A549 treated with CORT108297 at 1 μM for 4 hours (cell line): ENCODE measurements around the gene OPA3. TPM values are rescaled to one million over a fixed set of nuclear protein-coding genes. Genes with fewer than 3 reads are reported as not detected.

ENCODE experiments used
- total RNA-seq: library from RNA; stranded (reverse); fragments of 200-300 nt; extraction: Qiagen RNA extraction; gene quantifications from 5 replicates; pipeline ENCODE4 v1.2.3, GENCODE V29; 2022

The OPA3 gene
- total RNA-seq: 11.0 to 18.1 TPM (median 16.8 TPM) in 5 replicates

GRCh38 chr19:45584332-45585157, at the start of gene OPA3:
TSS of gene OPA3 (minus strand) at chr19:45584802. CDS start at chr19:45584764, 38 bp downstream.

GRCh38 chr19:45601524-45602374, 17.1 kb upstream of the OPA3 start, which contains the start of gene GPR4:
TSS of gene GPR4 (minus strand) at chr19:45602212. CDS start at chr19:45591866, 10,346 bp downstream.

GRCh38 chr19:45506989-45507871, 77.4 kb downstream of the OPA3 start, which contains the start of gene VASP:
TSS of gene VASP (plus strand) at chr19:45507479. CDS start at chr19:45507772, 293 bp downstream.

GRCh38 chr19:45498411-45499195, 86.0 kb downstream of the OPA3 start, which contains the start of gene PPM1N:
TSS of gene PPM1N (plus strand) at chr19:45498443. CDS start at chr19:45498473, 30 bp downstream.

Other genes starting within 250 kb of the OPA3 start
- gene KLC3, start 244.1 kb downstream of the OPA3 start, total RNA-seq: 0.62 to 1.1 TPM (median 0.85 TPM) in 5 replicates
- 10.7 to 15.6 TPM (median 12.6 TPM) in 5 replicates for gene ERCC2, start 214.2 kb downstream of the OPA3 start, total RNA-seq
- 29.4 to 40.5 TPM (median 30.3 TPM) in 5 replicates for gene PPP1R13L, start 179.7 kb downstream of the OPA3 start, total RNA-seq
- gene POLR1G, start 178.2 kb downstream of the OPA3 start, total RNA-seq: 41.9 to 52.7 TPM (median 46.6 TPM) in 5 replicates
- 127 to 168 TPM (median 156 TPM) in 5 replicates for gene ERCC1, start 160.9 kb downstream of the OPA3 start, total RNA-seq
- 11.7 to 21.6 TPM (median 17.1 TPM) in 5 replicates for gene FOSB, start 116.8 kb downstream of the OPA3 start, total RNA-seq
- gene RTN2, start 87.8 kb downstream of the OPA3 start, total RNA-seq: 9.0 to 13.7 TPM (median 11.1 TPM) in 5 replicates
- gene PPM1N, start 86.4 kb downstream of the OPA3 start, total RNA-seq: 6.4 to 8.3 TPM (median 7.8 TPM) in 5 replicates
- 120 to 159 TPM (median 139 TPM) in 5 replicates for gene VASP, start 77.3 kb downstream of the OPA3 start, total RNA-seq
- gene GPR4, start 17.4 kb upstream of the OPA3 start, total RNA-seq: 0.06 to 0.13 TPM (median 0.10 TPM) in 5 replicates
- gene EML2, start 54.6 kb upstream of the OPA3 start, total RNA-seq: 19.2 to 28.2 TPM (median 25.7 TPM) in 5 replicates
- gene GIPR, start 83.4 kb upstream of the OPA3 start, total RNA-seq: 1.7 to 4.0 TPM (median 3.3 TPM) in 5 replicates
- 781 to 943 TPM (median 789 TPM) in 5 replicates for gene SNRPD2, start 107.2 kb upstream of the OPA3 start, total RNA-seq
- gene QPCTL, start 107.9 kb upstream of the OPA3 start, total RNA-seq: 6.3 to 10.4 TPM (median 10.2 TPM) in 5 replicates
- gene FBXO46, start 146.1 kb upstream of the OPA3 start, total RNA-seq: 8.8 to 10.7 TPM (median 10.6 TPM) in 5 replicates
- gene MEIOSIN, start 148.6 kb upstream of the OPA3 start, total RNA-seq: 0.06 to 0.08 TPM (median 0.07 TPM) in 4 of 5 replicates, not detected in the other
- gene SIX5, start 184.4 kb upstream of the OPA3 start, total RNA-seq: 18.9 to 34.0 TPM (median 32.5 TPM) in 5 replicates
- gene DMPK, start 197.7 kb upstream of the OPA3 start, total RNA-seq: 37.3 to 58.8 TPM (median 54.3 TPM) in 5 replicates
- 22.5 to 40.0 TPM (median 39.5 TPM) in 5 replicates for gene DMWD, start 208.0 kb upstream of the OPA3 start, total RNA-seq
- not detected in 5 replicates for gene RSPH6A, start 230.5 kb upstream of the OPA3 start, total RNA-seq